PFSK-1 (cell line): ENCODE results near the gene RMND5A. TPM values are rescaled to one million over a fixed set of nuclear protein-coding genes. Genes with fewer than 3 reads are reported as not detected.
"Not testable (repeated sequence)": the region's sequence is repeated elsewhere in the genome, so short reads cannot be mapped to it uniquely, and the experiment has no call there.

Experiments
- FOXP2 ChIP-seq: optimal IDR thresholded peaks from 2 replicates; pipeline ENCODE3; 2011; ENCODE audit warnings: borderline replicate concordance, control low read depth, inconsistent platforms; ENCODE audit not compliant: insufficient read depth; ENCODE audit errors: extremely low read length, extremely low read depth
- POLR2AphosphoS5 ChIP-seq: IDR thresholded peaks from 2 replicates; pipeline ENCODE4 v1.6.1; 2012; ENCODE audit warnings: low read depth, mild to moderate bottlenecking, control low read depth, low read length, moderate library complexity
- SIN3A ChIP-seq: IDR thresholded peaks from 2 replicates; pipeline ENCODE4 v1.6.1; 2012; ENCODE audit warnings: mild to moderate bottlenecking, low read length, moderate library complexity, borderline replicate concordance; ENCODE audit not compliant: insufficient read depth
- TAF1 ChIP-seq: IDR thresholded peaks from 2 replicates; pipeline ENCODE4 v1.6.1; 2012; ENCODE audit warnings: low read length, control low read depth, borderline replicate concordance; ENCODE audit not compliant: insufficient read depth
- polyA plus RNA-seq: library from polyadenylated mRNA; unstranded; fragments of >200 nt; gene quantifications from one replicate; pipeline ENCODE4 v1.2.1, GENCODE V29; 2012; ENCODE audit warnings: low read depth, missing spikeins; ENCODE audit not compliant: insufficient read length
- TF ChIP-seq, protein P1 (sequence below), 2 experiments: IDR thresholded peaks; 2 replicates each; pipeline versions ENCODE4 v1.6.1 to v1.8.0; 2011 to 2012; ENCODE audit warnings: low read depth in 2 of 2, low read length in 2 of 2, control low read depth in 1 of 2, inconsistent platforms in 1 of 2, mild to moderate bottlenecking in 1 of 2, moderate library complexity in 1 of 2; ENCODE audit not compliant: insufficient read depth in 1 of 2

Gene RMND5A, protein sequence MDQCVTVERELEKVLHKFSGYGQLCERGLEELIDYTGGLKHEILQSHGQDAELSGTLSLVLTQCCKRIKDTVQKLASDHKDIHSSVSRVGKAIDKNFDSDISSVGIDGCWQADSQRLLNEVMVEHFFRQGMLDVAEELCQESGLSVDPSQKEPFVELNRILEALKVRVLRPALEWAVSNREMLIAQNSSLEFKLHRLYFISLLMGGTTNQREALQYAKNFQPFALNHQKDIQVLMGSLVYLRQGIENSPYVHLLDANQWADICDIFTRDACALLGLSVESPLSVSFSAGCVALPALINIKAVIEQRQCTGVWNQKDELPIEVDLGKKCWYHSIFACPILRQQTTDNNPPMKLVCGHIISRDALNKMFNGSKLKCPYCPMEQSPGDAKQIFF
- 9.4 TPM for polyA plus RNA-seq

DNA sequence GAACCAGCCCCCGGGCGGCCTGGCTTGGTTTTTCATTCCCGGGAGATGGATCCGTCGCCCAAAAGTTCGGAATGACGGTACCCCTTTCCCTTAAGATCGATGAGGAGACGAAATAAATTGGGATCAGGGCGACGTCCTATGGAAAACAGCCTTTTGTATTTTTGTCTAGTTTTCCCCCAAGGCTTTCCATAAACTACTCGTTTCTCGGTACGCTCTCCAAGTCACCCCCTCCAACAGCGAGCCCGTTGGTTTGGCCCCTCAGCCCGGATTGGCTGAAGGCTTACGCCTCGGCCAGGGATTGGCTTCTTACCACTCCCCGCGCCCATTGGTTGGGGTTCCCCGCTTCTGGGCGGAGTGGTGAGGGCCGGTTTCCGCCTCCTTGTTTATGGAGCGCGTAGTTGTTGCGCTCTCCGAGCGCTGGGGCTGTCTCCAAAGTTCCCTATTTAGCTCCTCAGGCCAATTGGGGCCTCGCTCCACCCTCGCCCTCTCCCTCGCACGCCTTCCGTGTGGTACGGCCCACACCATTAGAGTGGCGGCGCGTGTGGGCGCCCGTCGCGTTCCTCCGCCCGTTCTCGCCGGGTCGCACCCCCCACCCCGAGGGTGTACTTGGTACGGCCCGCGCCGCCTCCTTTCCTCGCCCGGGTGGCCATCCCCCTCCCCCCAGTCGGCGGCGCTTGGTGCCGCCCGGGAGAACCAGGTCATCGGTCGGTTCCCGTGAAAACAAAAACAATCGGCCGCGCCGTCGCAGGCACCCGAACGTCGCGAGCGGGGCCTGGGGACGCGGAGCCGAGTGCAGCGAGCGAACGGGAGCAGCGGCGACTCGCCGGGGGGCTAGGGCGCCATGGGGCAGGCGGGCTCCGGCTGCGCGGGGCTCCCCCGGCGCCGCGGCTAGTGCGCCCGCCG, at the start of gene RMND5A:
RMND5A (plus strand) TSS at position 655 of the 903 bp plus-strand sequence. CDS start 377 bp downstream, outside the sequence.
- not testable (repeated sequence) for TF ChIP-seq TAF1, SIN3A
- TF ChIP-seq, protein P1, sequence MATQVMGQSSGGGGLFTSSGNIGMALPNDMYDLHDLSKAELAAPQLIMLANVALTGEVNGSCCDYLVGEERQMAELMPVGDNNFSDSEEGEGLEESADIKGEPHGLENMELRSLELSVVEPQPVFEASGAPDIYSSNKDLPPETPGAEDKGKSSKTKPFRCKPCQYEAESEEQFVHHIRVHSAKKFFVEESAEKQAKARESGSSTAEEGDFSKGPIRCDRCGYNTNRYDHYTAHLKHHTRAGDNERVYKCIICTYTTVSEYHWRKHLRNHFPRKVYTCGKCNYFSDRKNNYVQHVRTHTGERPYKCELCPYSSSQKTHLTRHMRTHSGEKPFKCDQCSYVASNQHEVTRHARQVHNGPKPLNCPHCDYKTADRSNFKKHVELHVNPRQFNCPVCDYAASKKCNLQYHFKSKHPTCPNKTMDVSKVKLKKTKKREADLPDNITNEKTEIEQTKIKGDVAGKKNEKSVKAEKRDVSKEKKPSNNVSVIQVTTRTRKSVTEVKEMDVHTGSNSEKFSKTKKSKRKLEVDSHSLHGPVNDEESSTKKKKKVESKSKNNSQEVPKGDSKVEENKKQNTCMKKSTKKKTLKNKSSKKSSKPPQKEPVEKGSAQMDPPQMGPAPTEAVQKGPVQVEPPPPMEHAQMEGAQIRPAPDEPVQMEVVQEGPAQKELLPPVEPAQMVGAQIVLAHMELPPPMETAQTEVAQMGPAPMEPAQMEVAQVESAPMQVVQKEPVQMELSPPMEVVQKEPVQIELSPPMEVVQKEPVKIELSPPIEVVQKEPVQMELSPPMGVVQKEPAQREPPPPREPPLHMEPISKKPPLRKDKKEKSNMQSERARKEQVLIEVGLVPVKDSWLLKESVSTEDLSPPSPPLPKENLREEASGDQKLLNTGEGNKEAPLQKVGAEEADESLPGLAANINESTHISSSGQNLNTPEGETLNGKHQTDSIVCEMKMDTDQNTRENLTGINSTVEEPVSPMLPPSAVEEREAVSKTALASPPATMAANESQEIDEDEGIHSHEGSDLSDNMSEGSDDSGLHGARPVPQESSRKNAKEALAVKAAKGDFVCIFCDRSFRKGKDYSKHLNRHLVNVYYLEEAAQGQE (IDR thresholded peaks at IDR 0.05; ENCODE audit: insufficient read depth in 1 of 2, low read depth in 2 of 2, low read length in 2 of 2), result not testable (repeated sequence)

DNA sequence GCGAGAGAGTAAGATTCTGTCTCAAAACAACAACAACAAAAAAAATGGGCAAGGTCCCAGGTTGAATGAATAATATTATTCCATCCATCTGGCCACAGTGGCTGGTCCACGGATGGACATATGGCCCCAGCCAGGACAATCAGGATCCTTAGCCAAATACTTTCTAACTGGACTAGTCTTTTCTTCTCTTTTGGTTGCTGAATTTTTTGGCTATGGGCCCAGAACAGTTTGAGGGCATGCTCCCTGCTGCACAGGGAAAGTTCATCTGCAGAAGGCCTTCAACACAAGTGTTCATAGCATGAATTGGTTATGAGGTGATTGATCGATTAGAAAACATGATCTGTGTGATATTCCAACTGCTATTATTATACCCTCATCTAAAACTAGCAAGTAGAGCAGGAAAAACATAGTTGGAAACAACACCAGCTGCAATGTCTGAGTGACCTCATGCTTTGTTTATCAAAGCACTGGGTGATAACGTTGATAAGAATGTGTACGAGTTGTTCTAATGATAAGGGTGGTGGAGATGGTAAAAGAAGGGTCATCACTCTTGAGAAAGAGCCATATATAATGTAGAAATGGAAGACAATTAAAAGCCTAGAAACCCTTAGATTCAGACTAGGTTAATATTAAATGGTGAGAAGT, 48.6 kb upstream of the RMND5A start:
- TF ChIP-seq, protein P1 (IDR thresholded peaks at IDR 0.05; ENCODE audit: insufficient read depth in 1 of 2, low read depth in 2 of 2, low read length in 2 of 2), result no peak
- TF ChIP-seq TAF1 (no peak), POLR2AphosphoS5 (no peak), SIN3A (no peak), FOXP2 (no peak)

DNA sequence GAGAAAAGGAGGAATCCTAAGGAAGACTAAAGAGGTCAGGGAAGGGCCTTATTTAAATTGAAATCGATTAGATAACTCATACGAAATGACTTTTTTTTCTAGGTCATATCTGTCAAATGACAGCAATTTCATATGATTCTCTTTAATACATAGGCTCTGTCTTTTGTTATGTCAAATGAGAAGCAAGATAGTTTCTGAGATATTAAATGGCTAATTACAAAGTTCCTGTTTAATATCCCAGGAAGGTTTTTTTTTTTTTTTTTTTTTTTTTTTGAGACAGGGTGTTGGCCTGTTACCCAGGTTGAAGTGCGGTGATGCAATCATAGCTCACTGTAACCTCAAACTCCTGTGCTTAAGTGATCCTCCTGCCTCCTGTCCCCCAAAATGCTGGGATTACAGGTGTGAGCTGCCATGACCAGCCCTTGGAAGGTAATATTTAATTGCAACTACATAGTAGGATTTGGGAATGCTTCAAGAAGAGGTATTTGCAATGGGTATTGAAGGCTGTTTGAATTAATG, 48.0 kb upstream of the RMND5A start:
- no peak for TF ChIP-seq SIN3A
- no peak for TF ChIP-seq POLR2AphosphoS5
- no peak for TF ChIP-seq TAF1
- TF ChIP-seq FOXP2, result no peak
- TF ChIP-seq, protein P1 (IDR thresholded peaks at IDR 0.05; ENCODE audit: insufficient read depth in 1 of 2, low read depth in 2 of 2, low read length in 2 of 2), result no peak

DNA sequence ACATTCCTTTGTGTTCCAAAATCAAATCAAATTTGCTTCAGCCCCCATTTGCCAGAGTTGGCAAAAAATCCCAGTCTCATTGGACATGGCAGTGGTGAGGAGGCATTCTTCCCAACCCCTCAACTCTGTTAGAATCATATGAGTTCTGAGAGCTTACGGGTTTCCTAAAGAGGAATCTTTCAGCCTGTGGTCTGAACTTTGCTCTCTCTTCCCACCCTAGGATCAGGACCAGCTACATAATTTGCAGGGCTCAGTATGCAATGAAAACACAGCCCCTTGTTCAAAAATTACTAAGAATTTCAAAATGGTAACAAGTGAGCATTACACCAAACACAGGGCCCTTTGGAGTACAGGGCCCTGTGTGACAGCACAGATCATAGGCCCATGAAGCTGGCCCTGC, 47.1 kb upstream of the RMND5A start:
- TF ChIP-seq TAF1 (no peak), FOXP2 (no peak), POLR2AphosphoS5 (no peak), SIN3A (no peak)
- TF ChIP-seq, protein P1 (IDR thresholded peaks at IDR 0.05; ENCODE audit: insufficient read depth in 1 of 2, low read depth in 2 of 2, low read length in 2 of 2), result no peak
